Muscle of back (tissue), 11 donors: ENCODE data around the gene PEAR1. TPM values are rescaled to one million over a fixed set of nuclear protein-coding genes. Genes with fewer than 3 reads are reported as not detected.

Experiments
- DNase-seq, 3 donors: peaks; one replicate each; pipeline versions ENCODE4 v3.0.0 to v3.0.0-alpha.2; 2013
- polyA plus RNA-seq, 10 donors: library from polyadenylated mRNA; unstranded; fragments of 120-200 nt; gene quantifications; one replicate each; pipeline ENCODE4 v1.2.1, GENCODE V29; 2013; ENCODE audit not compliant: insufficient read length in 10 of 10

Gene PEAR1
- polyA plus RNA-seq, 10 donors, result 18.1 to 30.3 (median 22.0) TPM

DNA sequence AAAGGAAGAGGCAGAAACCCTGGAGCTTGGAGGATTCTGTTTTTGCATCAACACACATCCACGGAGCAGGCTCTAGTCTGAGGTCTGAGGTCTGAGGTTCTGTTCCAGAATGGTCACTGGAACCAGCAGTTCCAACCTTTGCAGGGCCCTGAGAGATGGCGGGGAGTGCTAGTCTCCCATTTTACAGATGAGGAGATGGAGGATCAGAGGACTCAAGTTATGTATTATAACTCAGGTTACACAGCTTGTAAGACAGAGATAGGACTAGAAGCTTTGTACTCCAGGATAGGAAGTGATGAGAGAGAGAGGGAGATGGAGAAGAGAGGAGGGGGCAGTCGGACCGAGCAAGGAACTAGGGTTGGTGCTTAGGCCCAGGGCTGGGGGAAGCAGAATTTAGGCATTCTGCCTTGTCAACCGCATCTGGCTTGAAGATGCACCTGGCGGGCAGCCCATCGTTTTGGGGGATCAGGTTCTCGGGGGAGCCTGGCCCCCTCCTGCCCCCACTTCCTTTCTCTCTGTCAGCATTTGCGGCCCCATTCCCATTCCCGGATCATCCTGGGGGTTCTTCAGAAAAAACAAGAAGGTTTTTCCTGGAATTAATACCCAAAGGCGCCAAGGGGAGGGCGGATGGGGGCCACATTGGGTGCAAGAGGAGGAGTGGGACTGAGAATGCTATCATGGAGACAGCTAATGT, 5.6 kb downstream of the PEAR1 start:
- DNase-seq, result peak in 1 of 3 donors; percentile 58

GRCh38 chr1:156899956-156900718, 6.6 kb downstream of the PEAR1 start:
- peak in 1 of 3 donors; percentile 79 for DNase-seq

- DNase-seq, result peak in 1 of 3 donors; percentile 47
Measured at GRCh38 chr1:156900896-156901589, 7.5 kb downstream of the PEAR1 start.

- no peak for DNase-seq
Measured at GRCh38 chr1:156901590-156901900, 8.0 kb downstream of the PEAR1 start.

- peak in 1 of 3 donors; percentile 70 for DNase-seq
Measured at GRCh38 chr1:156901966-156902915, 8.7 kb downstream of the PEAR1 start.

DNA sequence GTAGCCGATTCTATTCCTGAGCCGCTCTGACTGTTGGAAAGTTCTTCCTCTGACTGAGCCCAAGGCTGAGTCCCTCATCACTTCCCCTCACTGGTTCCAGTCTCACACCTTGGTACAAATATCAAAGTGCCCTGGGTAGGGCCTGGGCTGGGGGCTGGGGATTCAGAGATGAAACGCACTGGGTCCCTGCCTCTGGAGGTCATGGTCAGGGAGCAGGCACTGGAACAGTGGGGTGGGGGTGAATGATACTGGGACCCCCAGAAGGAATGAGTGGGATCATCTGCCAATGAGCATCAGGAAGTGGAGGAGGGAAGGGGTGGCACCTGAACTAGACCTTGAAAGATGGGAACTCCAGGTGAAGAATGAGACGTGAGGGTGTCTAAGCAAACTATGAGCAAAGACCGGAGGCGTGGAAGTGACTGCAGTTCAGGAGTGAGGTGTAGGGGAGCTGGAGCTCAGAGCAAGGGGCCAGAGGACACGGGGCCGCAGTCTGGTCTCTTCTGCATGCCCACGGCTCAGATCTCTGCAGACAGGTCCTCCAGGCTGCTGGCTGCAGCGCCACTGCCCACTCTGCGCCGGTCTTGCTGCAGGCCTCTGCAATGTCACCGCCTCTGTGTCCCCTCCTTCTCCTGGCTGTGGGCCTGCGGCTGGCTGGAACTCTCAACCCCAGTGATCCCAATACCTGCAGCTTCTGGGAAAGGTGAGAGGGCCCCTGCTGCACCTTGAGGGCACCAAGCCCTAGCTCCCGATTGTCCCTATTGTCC, 10.0 kb downstream of the PEAR1 start:
- DNase-seq, result no peak

GRCh38 chr1:156904187-156904959, 10.9 kb downstream of the PEAR1 start:
- no peak for DNase-seq

DNA sequence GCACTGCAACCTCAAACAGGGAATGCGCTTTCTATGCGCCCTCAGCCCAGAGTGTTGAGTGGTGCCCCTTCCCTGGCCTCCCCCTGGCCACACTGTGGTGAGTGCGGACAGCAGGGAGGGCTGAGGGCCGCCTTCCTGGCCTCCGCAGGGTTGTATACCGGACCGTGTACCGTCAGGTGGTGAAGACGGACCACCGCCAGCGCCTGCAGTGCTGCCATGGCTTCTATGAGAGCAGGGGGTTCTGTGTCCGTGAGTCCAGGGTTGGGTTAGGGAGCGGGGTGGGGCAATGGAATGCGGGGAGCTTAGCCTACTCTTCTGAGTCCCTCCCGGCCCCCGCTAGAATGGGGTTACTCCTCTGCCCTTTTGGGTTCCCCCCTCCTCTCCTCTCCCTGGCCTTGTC, 11.7 kb downstream of the PEAR1 start:
- DNase-seq, result no peak

DNA sequence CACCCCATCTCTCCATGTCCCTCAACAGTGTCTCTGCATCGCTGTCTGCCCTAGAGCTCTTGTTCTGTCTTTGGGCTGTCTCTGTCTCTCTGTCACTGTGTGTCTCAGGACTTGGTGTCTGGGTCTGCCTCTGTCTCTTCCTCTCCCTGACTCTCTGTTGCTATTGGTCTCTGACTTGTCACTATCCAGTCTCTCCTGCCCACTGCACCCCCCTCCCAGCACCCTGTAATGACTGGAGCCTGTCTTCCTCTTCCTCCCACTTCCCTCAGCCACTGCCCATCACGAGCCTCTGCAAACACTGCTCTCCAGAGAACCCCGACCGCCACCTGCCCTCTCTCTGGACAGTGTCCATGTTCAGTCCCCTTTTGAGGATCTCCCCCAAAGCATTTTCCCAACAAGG, 12.1 kb downstream of the PEAR1 start:
- no peak for DNase-seq

- no peak for DNase-seq
Measured at GRCh38 chr1:156906206-156906906, 12.8 kb downstream of the PEAR1 start.

- DNase-seq, result no peak
Measured at GRCh38 chr1:156908541-156908940, 15.0 kb downstream of the PEAR1 start.

DNA sequence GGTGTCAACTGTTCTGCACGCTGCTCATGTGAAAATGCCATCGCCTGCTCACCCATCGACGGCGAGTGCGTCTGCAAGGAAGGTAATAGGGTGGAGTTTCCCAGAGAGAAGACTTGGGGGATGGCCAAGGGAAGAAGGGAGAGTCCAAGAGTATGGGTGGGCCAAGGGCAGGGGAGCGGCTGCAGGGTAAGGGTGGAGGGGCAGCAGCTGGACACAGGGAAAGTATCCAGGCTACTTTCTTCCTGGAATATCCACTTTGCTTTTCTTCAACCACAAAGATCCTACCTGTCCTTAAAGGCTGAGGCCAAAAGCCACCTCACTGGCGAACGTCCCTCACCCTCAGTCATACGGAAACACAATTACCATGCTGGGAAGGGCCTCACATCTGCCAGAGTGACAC, 15.4 kb downstream of the PEAR1 start:
- DNase-seq, result no peak

- no peak for DNase-seq
Measured at GRCh38 chr1:156909671-156910070, 16.2 kb downstream of the PEAR1 start.

- no peak for DNase-seq
Measured at GRCh38 chr1:156910309-156910782, 16.8 kb downstream of the PEAR1 start.

DNA sequence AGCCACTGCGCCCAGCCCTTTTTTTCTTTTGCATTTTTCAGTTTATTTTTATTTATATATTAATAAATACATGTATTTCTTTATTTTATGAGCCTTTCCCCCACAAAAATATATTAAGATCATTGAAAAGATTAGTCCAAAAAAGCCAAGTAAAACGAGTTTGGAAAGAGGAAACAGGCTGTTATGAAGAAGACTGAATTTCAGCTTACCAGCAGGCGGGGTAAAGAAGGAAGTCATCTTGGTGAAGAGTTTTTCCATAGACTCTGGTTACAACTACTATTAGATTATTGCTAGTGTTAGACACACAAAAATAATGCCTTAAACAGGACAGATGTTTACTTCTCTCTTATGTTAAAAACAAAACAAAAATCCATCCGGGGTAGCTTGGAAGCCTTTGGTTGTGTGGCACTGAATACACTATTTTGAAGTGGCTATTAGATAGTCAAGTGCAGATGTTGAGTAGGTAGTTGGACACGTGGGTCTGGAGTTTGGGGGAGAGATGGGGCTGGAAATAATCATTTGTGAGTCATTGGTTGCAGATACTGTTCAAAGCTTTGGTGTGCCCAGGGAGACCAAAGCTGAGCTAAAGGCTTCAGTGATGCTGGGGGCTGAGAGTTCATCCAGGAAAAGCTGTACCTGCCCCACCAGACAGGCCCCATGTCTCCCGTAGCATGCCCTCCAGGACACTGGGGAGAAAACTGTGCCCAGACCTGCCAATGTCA, 18.2 kb downstream of the PEAR1 start:
- no peak for DNase-seq

- no peak for DNase-seq
Measured at GRCh38 chr1:156912310-156912709, 18.8 kb downstream of the PEAR1 start.

- DNase-seq, result peak in 1 of 3 donors; percentile 66
Measured at GRCh38 chr1:156912861-156913808, 19.6 kb downstream of the PEAR1 start.
